Brain microvascular endothelial cell (primary cell): ENCODE data around the gene GRAMD1B.
"Not testable (repeated sequence)": the region's sequence is repeated elsewhere in the genome, so short reads cannot be mapped to it uniquely, and the experiment has no call there.

Experiments used
- DNase-seq: peaks from one replicate; pipeline ENCODE4 v3.0.0-alpha.2; 2020
- H3K27ac ChIP-seq: fragments of 250-450 bp; sonication (Bioruptor Pico); 2 replicates; pipeline ENCODE4 v1.5.1; 2020; ENCODE audit warnings: mild to moderate bottlenecking, moderate library complexity
- H3K27me3 ChIP-seq: fragments of 250-450 bp; sonication (Bioruptor Pico); replicated peaks from 2 replicates; pipeline ENCODE4 v1.5.1; 2020; ENCODE audit warnings: mild to moderate bottlenecking
- H3K36me3 ChIP-seq: fragments of 250-450 bp; sonication (Bioruptor Pico); replicated peaks from 2 replicates; pipeline ENCODE4 v1.5.1; 2020; ENCODE audit warnings: mild to moderate bottlenecking
- H3K4me3 ChIP-seq: 2 replicates; pipeline ENCODE4 v1.5.1; 2011; ENCODE audit warnings: low read depth, mild to moderate bottlenecking, control low read depth, low read length, moderate library complexity
- in situ Hi-C: cut with HindIII; loops from 2 replicates; pipeline ENCODE4 v1.10.0; 2017; ENCODE audit warnings: low sequenced_read_pairs, low pct_ligation_motif_present
- TF ChIP-seq, protein P1 (sequence below): IDR thresholded peaks from 2 replicates; pipeline ENCODE4 v1.5.1; 2011; ENCODE audit warnings: low read depth, mild to moderate bottlenecking, moderate library complexity, low read length, control low read depth, inconsistent platforms; ENCODE audit errors: missing control alignments

Gene GRAMD1B

DNA sequence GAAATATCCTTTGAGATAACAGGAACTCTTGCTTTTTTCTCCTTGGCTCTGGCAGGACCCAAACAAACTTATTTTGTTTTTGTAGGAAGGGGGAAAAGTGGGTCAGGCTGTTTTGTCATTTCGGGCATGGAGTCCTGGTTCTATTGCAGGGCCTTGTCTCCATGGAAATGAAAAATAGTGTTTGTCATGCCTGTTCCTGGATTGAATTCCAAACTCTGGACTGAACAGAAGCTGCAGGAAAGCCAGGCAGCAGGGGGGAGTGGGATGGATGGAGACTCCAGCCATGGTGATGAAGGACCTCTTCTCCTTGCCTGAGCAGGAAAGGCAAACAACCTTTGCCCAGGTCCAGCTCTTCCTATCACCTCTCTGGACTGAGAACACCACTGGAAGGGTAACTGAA lies 137.4 kb downstream of the GRAMD1B start:
- Histone ChIP-seq H3K27me3 (no peaks in the 10 kb centered on the region), H3K27ac (no peak overlapping the region), H3K4me3 (no peak overlapping the region), H3K36me3 (no peaks in the 10 kb centered on the region)
- TF ChIP-seq, protein P1, sequence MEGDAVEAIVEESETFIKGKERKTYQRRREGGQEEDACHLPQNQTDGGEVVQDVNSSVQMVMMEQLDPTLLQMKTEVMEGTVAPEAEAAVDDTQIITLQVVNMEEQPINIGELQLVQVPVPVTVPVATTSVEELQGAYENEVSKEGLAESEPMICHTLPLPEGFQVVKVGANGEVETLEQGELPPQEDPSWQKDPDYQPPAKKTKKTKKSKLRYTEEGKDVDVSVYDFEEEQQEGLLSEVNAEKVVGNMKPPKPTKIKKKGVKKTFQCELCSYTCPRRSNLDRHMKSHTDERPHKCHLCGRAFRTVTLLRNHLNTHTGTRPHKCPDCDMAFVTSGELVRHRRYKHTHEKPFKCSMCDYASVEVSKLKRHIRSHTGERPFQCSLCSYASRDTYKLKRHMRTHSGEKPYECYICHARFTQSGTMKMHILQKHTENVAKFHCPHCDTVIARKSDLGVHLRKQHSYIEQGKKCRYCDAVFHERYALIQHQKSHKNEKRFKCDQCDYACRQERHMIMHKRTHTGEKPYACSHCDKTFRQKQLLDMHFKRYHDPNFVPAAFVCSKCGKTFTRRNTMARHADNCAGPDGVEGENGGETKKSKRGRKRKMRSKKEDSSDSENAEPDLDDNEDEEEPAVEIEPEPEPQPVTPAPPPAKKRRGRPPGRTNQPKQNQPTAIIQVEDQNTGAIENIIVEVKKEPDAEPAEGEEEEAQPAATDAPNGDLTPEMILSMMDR, result no peak
- in situ Hi-C loops, result no loop called here
- no peak for DNase-seq

DNA sequence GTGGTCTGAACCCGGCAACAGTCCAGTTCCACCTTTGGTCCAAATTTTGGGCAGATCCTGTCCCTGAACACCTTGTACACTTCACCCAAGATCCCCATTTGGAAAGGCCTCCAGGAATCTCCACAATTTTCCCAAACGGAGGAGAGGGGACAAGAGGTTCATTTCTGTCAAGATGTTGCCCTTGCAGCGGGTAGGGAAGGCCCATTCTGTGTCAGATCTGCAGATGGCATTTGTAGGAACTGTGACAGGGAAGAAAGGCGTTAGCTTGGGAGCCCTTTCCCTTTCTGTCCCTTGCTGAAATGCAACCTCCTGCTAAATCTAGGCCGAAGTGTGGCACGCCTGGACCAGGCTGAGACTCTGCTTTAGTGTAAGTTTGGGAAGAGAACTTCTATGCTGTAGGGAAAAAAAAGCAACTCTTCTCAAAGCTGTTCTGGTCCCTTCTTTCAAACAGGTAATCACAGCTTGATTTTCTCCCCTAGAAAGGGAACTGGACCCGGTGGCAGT lies 138.3 kb downstream of the GRAMD1B start:
- Histone ChIP-seq H3K27ac (no peak overlapping the region), H3K27me3 (no peaks in the 10 kb centered on the region), H3K4me3 (no peak overlapping the region), H3K36me3 (no peaks in the 10 kb centered on the region)
- in situ Hi-C loops, result no loop called here
- no peak for DNase-seq
- TF ChIP-seq, protein P1, result no peak

DNA sequence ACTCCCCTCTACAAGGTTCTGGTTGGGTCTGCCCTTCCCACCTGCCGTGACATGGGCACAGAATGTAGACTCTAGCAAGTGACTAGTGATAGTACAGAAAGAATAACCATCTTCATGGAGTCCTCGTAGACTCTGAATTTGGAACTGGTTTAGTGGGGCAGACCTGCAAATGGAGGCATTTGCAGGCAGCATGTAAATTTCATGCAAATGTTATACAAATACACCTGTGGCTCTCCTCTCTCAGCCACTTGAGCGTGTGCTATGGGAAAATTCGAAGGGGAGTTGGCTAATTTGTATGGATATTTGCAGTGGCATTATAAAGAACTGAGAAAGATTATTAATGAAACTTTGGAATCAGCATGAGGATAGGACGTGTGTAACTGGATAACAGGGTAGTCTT lies 139.3 kb downstream of the GRAMD1B start:
- in situ Hi-C loops, result no loop called here
- H3K4me3 ChIP-seq, result no peak overlapping the region
- H3K36me3 ChIP-seq, result no peaks in the 10 kb centered on the region
- no peak overlapping the region for H3K27ac ChIP-seq
- no peak for DNase-seq
- TF ChIP-seq, protein P1, result no peak
- H3K27me3 ChIP-seq, result no peaks in the 10 kb centered on the region

DNA sequence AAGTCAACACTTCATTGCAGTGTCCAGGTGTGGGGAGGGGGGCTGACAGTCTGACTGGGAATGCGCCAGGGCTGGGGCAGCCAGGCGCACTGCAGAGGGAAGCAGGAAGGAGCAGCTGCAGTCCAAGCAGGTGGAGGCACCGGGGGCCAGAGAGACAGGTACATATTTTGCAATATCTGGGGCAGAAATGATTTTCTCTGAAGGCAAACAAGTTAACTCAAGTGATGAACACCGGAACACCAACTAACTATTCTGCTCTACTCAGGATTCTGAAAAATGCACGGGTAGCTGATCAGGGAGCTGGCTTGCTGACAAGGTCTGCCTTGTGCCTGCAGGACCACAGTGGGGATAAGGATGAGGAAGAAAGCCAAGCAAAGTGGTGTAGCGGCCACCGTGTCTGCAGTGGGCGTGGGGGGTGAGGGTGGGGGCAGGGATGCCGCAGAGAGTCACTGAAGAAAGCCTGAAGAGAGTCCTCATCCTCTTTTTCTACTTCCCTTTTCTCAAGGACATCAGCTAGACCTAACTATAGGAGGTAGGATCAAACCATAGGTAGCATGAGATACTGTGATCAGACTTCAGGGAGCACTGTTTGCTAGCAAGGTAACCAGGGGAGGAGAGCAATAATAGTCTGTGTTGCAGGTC lies 141.0 kb downstream of the GRAMD1B start:
- Histone ChIP-seq H3K4me3 (no peak overlapping the region), H3K27ac (no peak overlapping the region), H3K36me3 (no peaks in the 10 kb centered on the region), H3K27me3 (no peaks in the 10 kb centered on the region)
- in situ Hi-C loops, result no loop called here
- DNase-seq, result no peak
- TF ChIP-seq, protein P1, result no peak

DNA sequence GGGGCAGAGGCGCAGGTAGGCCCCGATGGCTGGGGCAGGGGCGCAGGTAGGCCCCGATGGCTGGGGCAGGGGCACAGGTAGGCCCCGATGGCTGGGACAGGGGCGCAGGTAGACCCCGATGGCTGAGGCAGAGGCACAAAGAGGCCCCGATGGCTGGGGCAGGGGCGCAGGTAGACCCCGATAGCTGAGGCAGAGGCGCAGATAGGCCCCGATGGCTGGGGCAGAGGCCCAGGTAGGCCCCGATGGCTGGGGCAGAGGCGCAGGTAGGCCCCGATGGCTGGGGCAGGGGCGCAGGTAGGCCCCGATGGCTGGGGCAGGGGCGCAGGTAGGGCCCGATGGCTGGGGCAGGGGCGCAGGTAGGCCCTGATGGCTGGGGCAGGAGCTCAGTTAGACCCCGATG lies 142.7 kb downstream of the GRAMD1B start:
- H3K27me3 ChIP-seq, H3K4me3 ChIP-seq, H3K36me3 ChIP-seq, H3K27ac ChIP-seq, in situ Hi-C loops, DNase-seq: not testable (repeated sequence)

DNA sequence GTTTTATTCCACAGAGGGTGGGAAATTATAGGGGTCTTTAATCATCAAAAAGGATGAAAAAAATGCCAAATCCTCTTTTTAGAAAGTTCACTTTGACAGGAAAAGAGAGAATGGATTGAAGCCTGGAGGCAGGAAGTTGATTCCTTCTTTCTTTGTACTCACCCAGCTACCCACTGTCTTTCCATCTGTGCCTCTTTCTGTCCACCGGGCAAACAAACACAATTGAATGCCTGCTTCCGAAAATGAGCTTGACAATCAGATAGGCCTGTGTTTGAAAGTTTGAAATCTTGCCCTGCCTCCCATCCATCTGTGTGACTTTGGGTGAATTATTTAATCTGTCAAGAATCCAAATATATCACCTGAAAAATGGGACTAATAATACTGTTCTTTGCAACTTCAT lies 143.2 kb downstream of the GRAMD1B start:
- in situ Hi-C loops, result no loop called here
- no peak overlapping the region for H3K27ac ChIP-seq
- no peaks in the 10 kb centered on the region for H3K27me3 ChIP-seq
- TF ChIP-seq, protein P1, result no peak
- no peak for DNase-seq
- no peak overlapping the region for H3K4me3 ChIP-seq
- no peaks in the 10 kb centered on the region for H3K36me3 ChIP-seq
